Ishikawa (cell line): ENCODE measurements around the gene RAB22A.

Experiments
- CEBPB ChIP-seq: IDR thresholded peaks from 2 replicates; pipeline ENCODE4 v1.6.1; 2012
- CREB1 ChIP-seq: IDR thresholded peaks from 2 replicates; pipeline ENCODE4 v1.6.1; 2012; ENCODE audit warnings: low read depth
- EGR1 ChIP-seq: IDR thresholded peaks from 2 replicates; pipeline ENCODE4 v1.6.1; 2012
- EP300 ChIP-seq: IDR thresholded peaks from 2 replicates; pipeline ENCODE4 v1.6.1; 2012; ENCODE audit warnings: borderline replicate concordance
- FOXM1 ChIP-seq: IDR thresholded peaks from 2 replicates; pipeline ENCODE4 v1.6.1; 2012; ENCODE audit warnings: low read depth, borderline replicate concordance
- NFIC ChIP-seq: IDR thresholded peaks from 2 replicates; pipeline ENCODE4 v1.6.1; 2012
- RAD21 ChIP-seq: IDR thresholded peaks from 2 replicates; pipeline ENCODE4 v1.6.1; 2012; ENCODE audit warnings: low read depth
- TAF1 ChIP-seq: IDR thresholded peaks from 2 replicates; pipeline ENCODE4 v1.6.1; 2012; ENCODE audit warnings: low read depth, mild to moderate bottlenecking
- TCF12 ChIP-seq: IDR thresholded peaks from 2 replicates; pipeline ENCODE4 v1.6.1; 2012; ENCODE audit warnings: low read depth
- TEAD4 ChIP-seq: IDR thresholded peaks from 2 replicates; pipeline ENCODE4 v1.6.1; 2012
- USF1 ChIP-seq: IDR thresholded peaks from 2 replicates; pipeline ENCODE4 v1.6.1; 2012
- YY1 ChIP-seq: IDR thresholded peaks from 2 replicates; pipeline ENCODE4 v1.6.1; 2012; ENCODE audit warnings: low read depth
- ZBTB7A ChIP-seq: IDR thresholded peaks from 2 replicates; pipeline ENCODE4 v1.6.1; 2012; ENCODE audit warnings: low read depth
- TF ChIP-seq, protein P1 (sequence below): IDR thresholded peaks from 2 replicates; pipeline ENCODE4 v1.6.1; 2012
- TF ChIP-seq, protein P2 (sequence below): IDR thresholded peaks from 2 replicates; pipeline ENCODE4 v1.6.1; 2012; ENCODE audit warnings: low read depth, mild to moderate bottlenecking

Gene RAB22A

DNA sequence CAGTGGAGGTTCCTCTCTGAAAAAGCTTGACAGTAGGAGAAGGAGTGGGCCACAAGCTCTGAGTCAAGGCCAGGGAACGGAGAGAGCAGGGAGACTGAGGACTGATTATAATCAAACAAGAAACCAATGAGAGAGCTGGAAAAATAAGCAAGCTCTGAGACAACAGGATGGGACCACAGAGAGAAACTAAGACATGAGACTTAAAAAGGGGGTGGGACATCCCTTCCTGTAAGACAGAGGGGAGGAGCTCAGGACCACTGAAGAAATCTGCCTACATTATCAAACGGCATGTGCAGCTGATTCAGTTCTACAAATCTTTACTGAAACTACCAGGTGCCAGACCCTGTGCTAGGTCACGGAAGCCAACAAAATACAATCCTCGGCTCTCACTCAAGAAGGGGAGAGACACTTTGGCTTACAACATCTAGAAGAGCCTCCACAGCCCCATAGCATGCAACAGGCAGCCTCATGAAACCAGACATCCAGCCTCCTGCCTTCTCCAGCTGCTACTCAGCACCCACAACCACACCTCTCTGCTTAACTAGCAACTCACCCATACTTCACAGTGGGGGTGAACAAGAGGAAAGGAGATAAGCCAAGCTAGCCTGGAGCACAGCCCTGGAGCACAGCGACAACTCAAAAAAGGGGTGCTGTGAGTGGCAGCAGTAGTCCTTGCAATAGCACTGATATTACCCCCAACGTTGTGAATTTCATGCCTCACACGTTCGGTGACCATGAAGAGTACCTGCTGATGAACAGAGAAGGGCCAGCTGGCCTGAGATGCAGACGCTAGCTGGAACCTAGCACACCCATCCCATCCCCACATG, 41.9 kb upstream of the RAB22A start:
- TF ChIP-seq YY1 (no peak), CEBPB (no peak), EGR1 (no peak), ZBTB7A (no peak), TEAD4 (no peak), TAF1 (no peak), RAD21 (no peak)

DNA sequence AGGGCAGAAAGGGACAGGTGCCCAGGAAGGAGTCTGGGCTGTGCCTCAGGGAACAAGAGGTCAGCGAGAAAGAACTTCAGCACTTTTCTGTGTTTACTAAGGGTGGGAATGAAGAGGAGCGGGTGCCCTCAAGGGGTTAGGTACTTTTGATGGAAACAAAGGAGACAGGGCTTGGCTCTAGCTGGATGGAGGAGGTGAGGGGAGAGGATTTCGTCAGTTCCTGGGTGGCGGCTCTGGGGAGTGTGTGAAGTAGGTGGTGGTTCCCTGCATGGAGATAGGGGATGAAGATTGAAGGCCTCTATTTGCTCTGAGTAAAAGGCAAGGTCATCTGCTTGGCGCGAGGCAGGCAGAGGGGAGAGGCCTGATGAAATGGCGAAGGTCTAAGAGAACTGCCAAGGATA, 41.1 kb upstream of the RAB22A start:
- no peak for TF ChIP-seq TEAD4
- TF ChIP-seq TAF1: no peak
- TF ChIP-seq CEBPB: no peak
- TF ChIP-seq USF1: no peak
- TF ChIP-seq RAD21: no peak
- TF ChIP-seq, protein P1, sequence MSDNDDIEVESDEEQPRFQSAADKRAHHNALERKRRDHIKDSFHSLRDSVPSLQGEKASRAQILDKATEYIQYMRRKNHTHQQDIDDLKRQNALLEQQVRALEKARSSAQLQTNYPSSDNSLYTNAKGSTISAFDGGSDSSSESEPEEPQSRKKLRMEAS: no peak

DNA sequence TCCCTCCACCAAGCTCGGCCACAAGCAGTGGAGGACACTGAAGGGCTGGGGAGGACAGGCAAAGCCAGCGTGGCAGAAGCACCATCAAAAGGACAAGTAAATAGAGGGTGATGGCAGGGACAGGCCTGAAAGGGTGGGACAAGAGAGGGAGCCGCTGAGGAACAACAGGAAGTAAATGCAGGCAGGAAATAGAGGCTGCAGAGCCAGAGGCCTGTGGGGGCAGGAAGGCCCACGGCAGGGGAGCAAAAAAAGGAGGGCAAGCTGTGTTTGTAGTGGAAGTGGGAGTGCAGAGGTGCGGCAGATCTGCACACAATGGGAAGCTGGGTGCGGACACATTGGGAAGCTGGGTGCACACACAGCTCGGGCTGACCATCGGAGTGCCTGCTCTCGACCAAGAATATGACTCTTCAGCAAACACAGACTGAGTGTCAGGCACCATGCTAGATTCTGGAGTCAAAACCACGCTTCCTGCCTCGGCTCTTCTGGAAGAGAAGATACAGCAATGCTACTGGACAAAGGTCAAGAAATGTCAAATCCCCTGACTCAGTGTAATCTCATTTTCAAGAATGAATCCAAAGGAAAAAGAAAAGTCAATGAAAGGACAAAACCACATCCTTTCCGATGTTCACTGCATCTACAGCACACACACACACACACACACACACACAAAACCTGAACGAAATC, 40.4 kb upstream of the RAB22A start:
- no peak for TF ChIP-seq EP300
- TF ChIP-seq, protein P1: no peak

- TF ChIP-seq EP300 (no peak), FOXM1 (no peak), USF1 (no peak), TEAD4 (no peak), ZBTB7A (no peak)
Measured at GRCh38 chr20:58271606-58272351, 37.7 kb upstream of the RAB22A start.

- TF ChIP-seq TCF12 (no peak), ZBTB7A (no peak), CREB1 (no peak), YY1 (no peak), EP300 (no peak)
Measured at GRCh38 chr20:58274384-58274783, 35.1 kb upstream of the RAB22A start.

GRCh38 chr20:58277107-58277506, 32.4 kb upstream of the RAB22A start:
- TF ChIP-seq CREB1 (no peak), EGR1 (no peak), RAD21 (no peak), USF1 (no peak), YY1 (no peak), TEAD4 (no peak), ZBTB7A (no peak), FOXM1 (no peak), TAF1 (no peak), CEBPB (no peak), TCF12 (no peak)
- TF ChIP-seq, protein P2, sequence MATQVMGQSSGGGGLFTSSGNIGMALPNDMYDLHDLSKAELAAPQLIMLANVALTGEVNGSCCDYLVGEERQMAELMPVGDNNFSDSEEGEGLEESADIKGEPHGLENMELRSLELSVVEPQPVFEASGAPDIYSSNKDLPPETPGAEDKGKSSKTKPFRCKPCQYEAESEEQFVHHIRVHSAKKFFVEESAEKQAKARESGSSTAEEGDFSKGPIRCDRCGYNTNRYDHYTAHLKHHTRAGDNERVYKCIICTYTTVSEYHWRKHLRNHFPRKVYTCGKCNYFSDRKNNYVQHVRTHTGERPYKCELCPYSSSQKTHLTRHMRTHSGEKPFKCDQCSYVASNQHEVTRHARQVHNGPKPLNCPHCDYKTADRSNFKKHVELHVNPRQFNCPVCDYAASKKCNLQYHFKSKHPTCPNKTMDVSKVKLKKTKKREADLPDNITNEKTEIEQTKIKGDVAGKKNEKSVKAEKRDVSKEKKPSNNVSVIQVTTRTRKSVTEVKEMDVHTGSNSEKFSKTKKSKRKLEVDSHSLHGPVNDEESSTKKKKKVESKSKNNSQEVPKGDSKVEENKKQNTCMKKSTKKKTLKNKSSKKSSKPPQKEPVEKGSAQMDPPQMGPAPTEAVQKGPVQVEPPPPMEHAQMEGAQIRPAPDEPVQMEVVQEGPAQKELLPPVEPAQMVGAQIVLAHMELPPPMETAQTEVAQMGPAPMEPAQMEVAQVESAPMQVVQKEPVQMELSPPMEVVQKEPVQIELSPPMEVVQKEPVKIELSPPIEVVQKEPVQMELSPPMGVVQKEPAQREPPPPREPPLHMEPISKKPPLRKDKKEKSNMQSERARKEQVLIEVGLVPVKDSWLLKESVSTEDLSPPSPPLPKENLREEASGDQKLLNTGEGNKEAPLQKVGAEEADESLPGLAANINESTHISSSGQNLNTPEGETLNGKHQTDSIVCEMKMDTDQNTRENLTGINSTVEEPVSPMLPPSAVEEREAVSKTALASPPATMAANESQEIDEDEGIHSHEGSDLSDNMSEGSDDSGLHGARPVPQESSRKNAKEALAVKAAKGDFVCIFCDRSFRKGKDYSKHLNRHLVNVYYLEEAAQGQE: no peak

GRCh38 chr20:58277578-58278472, 31.7 kb upstream of the RAB22A start:
- no peak for TF ChIP-seq CREB1
- no peak for TF ChIP-seq RAD21
- TF ChIP-seq YY1: no peak
- no peak for TF ChIP-seq CEBPB
- TF ChIP-seq FOXM1: no peak
- no peak for TF ChIP-seq TCF12
- TF ChIP-seq, protein P2: no peak
- no peak for TF ChIP-seq ZBTB7A
- no peak for TF ChIP-seq EP300
- no peak for TF ChIP-seq TEAD4
- no peak for TF ChIP-seq EGR1
- TF ChIP-seq NFIC: no peak
- no peak for TF ChIP-seq USF1
- TF ChIP-seq TAF1: no peak
- TF ChIP-seq, protein P1: no peak
